ENCODE results near the gene DCTN1.
"Not testable (repeated sequence)": the region's sequence is repeated elsewhere in the genome, so short reads cannot be mapped to it uniquely, and the experiment has no call there.

Gene DCTN1

GRCh38 chr2:74345272-74345943, 34.7 kb downstream of the DCTN1 start:
- H3K9ac ChIP-seq (ENCODE audit: low read depth, low read length), result no peak overlapping the region
- no peaks in the 10 kb centered on the region for H3K4me1 ChIP-seq (ENCODE audit: control insufficient read depth, insufficient read depth, low read length)
- H3K36me3 ChIP-seq (ENCODE audit: control insufficient read depth, insufficient read depth, low read length), result no peaks in the 10 kb centered on the region
- no peaks in the 10 kb centered on the region for H3K9me3 ChIP-seq (ENCODE audit: control insufficient read depth, insufficient read depth, low read length)
- no peak overlapping the region for H3K4me3 ChIP-seq (ENCODE audit: low read depth, low read length)
- no peak overlapping the region for H3K27ac ChIP-seq (ENCODE audit: low read depth, low read length)
- H3K27me3 ChIP-seq (ENCODE audit: control insufficient read depth, insufficient read depth, low read length), result no peaks in the 10 kb centered on the region; the same call in 1 of the 2 replicates

- Histone ChIP-seq H3K36me3 (ENCODE audit: control insufficient read depth, insufficient read depth, low read length) (no peaks in the 10 kb centered on the region), H3K9ac (ENCODE audit: low read depth, low read length) (no peak within 1 kb of the TSS), H3K4me1 (ENCODE audit: control insufficient read depth, insufficient read depth, low read length) (no peaks in the 10 kb centered on the region), H3K9me3 (ENCODE audit: control insufficient read depth, insufficient read depth, low read length) (no peaks in the 10 kb centered on the region), H3K27me3 (ENCODE audit: control insufficient read depth, insufficient read depth, low read length) (no peaks in the 10 kb centered on the region; the same call in 1 of the 2 replicates), H3K27ac (ENCODE audit: low read depth, low read length) (no peak within 1 kb of the TSS), H3K4me3 (ENCODE audit: low read depth, low read length) (no peak within 1 kb of the TSS)
Observed at GRCh38 chr2:74343316-74343715, 36.8 kb downstream of the DCTN1 start, which contains the start of gene SLC4A5. SLC4A5 (minus strand) TSS chr2:74343416; CDS start chr2:74315023, 28,393 bp downstream.

- H3K27ac ChIP-seq (ENCODE audit: low read depth, low read length); H3K4me3 ChIP-seq (ENCODE audit: low read depth, low read length); H3K9me3 ChIP-seq (ENCODE audit: control insufficient read depth, insufficient read depth, low read length); H3K27me3 ChIP-seq (ENCODE audit: control insufficient read depth, insufficient read depth, low read length); H3K9ac ChIP-seq (ENCODE audit: low read depth, low read length); H3K36me3 ChIP-seq (ENCODE audit: control insufficient read depth, insufficient read depth, low read length); H3K4me1 ChIP-seq (ENCODE audit: control insufficient read depth, insufficient read depth, low read length): not testable (repeated sequence)
Observed at GRCh38 chr2:74336227-74336626, 43.9 kb downstream of the DCTN1 start.

GRCh38 chr2:74334931-74335333, 45.2 kb downstream of the DCTN1 start:
- Histone ChIP-seq H3K27ac (ENCODE audit: low read depth, low read length) (no peak overlapping the region), H3K4me1 (ENCODE audit: control insufficient read depth, insufficient read depth, low read length) (no peaks in the 10 kb centered on the region), H3K36me3 (ENCODE audit: control insufficient read depth, insufficient read depth, low read length) (no peaks in the 10 kb centered on the region), H3K9me3 (ENCODE audit: control insufficient read depth, insufficient read depth, low read length) (no peaks in the 10 kb centered on the region), H3K9ac (ENCODE audit: low read depth, low read length) (no peak overlapping the region), H3K27me3 (ENCODE audit: control insufficient read depth, insufficient read depth, low read length) (no peaks in the 10 kb centered on the region), H3K4me3 (ENCODE audit: low read depth, low read length) (no peak overlapping the region)

- Histone ChIP-seq H3K27me3 (ENCODE audit: control insufficient read depth, insufficient read depth, low read length) (no peaks in the 10 kb centered on the region), H3K27ac (ENCODE audit: low read depth, low read length) (no peak overlapping the region), H3K9ac (ENCODE audit: low read depth, low read length) (no peak overlapping the region)
Observed at GRCh38 chr2:74333896-74334586, 46.1 kb downstream of the DCTN1 start.

GRCh38 chr2:74333175-74333574, 46.9 kb downstream of the DCTN1 start:
- no peaks in the 10 kb centered on the region for H3K4me1 ChIP-seq (ENCODE audit: control insufficient read depth, insufficient read depth, low read length)
- no peaks in the 10 kb centered on the region for H3K27me3 ChIP-seq (ENCODE audit: control insufficient read depth, insufficient read depth, low read length)
- H3K27ac ChIP-seq (ENCODE audit: low read depth, low read length), result no peak overlapping the region
- H3K36me3 ChIP-seq (ENCODE audit: control insufficient read depth, insufficient read depth, low read length), result no peaks in the 10 kb centered on the region
- no peak overlapping the region for H3K4me3 ChIP-seq (ENCODE audit: low read depth, low read length)
- no peak overlapping the region for H3K9ac ChIP-seq (ENCODE audit: low read depth, low read length)
- no peaks in the 10 kb centered on the region for H3K9me3 ChIP-seq (ENCODE audit: control insufficient read depth, insufficient read depth, low read length)

More at GRCh38 chr2:74333896-74334586, 46.1 kb downstream of the DCTN1 start:
- H3K4me3 ChIP-seq (ENCODE audit: low read depth, low read length), result no peak overlapping the region
- H3K9me3 ChIP-seq (ENCODE audit: control insufficient read depth, insufficient read depth, low read length), result no peaks in the 10 kb centered on the region
- no peaks in the 10 kb centered on the region for H3K36me3 ChIP-seq (ENCODE audit: control insufficient read depth, insufficient read depth, low read length)
- H3K4me1 ChIP-seq (ENCODE audit: control insufficient read depth, insufficient read depth, low read length), result no peaks in the 10 kb centered on the region

- no peaks in the 10 kb centered on the region for H3K4me1 ChIP-seq (ENCODE audit: control insufficient read depth, insufficient read depth, low read length)
- H3K36me3 ChIP-seq (ENCODE audit: control insufficient read depth, insufficient read depth, low read length), result no peaks in the 10 kb centered on the region
- H3K27ac ChIP-seq (ENCODE audit: low read depth, low read length), result no peak overlapping the region
- H3K4me3 ChIP-seq (ENCODE audit: low read depth, low read length), result no peak overlapping the region
- no peak overlapping the region for H3K9ac ChIP-seq (ENCODE audit: low read depth, low read length)
- no peaks in the 10 kb centered on the region for H3K9me3 ChIP-seq (ENCODE audit: control insufficient read depth, insufficient read depth, low read length)
- no peaks in the 10 kb centered on the region for H3K27me3 ChIP-seq (ENCODE audit: control insufficient read depth, insufficient read depth, low read length)
Observed at GRCh38 chr2:74332550-74333174, 47.4 kb downstream of the DCTN1 start.

GRCh38 chr2:74328573-74328972, 51.5 kb downstream of the DCTN1 start:
- Histone ChIP-seq H3K27ac (ENCODE audit: low read depth, low read length) (no peak overlapping the region), H3K4me1 (ENCODE audit: control insufficient read depth, insufficient read depth, low read length) (no peaks in the 10 kb centered on the region), H3K9me3 (ENCODE audit: control insufficient read depth, insufficient read depth, low read length) (no peaks in the 10 kb centered on the region), H3K27me3 (ENCODE audit: control insufficient read depth, insufficient read depth, low read length) (no peaks in the 10 kb centered on the region), H3K4me3 (ENCODE audit: low read depth, low read length) (no peak overlapping the region), H3K36me3 (ENCODE audit: control insufficient read depth, insufficient read depth, low read length) (no peaks in the 10 kb centered on the region), H3K9ac (ENCODE audit: low read depth, low read length) (no peak overlapping the region)

GRCh38 chr2:74328074-74328473, 52.0 kb downstream of the DCTN1 start:
- no peaks in the 10 kb centered on the region for H3K9me3 ChIP-seq (ENCODE audit: control insufficient read depth, insufficient read depth, low read length)
- no peak overlapping the region for H3K4me3 ChIP-seq (ENCODE audit: low read depth, low read length)
- no peaks in the 10 kb centered on the region for H3K36me3 ChIP-seq (ENCODE audit: control insufficient read depth, insufficient read depth, low read length)
- H3K4me1 ChIP-seq (ENCODE audit: control insufficient read depth, insufficient read depth, low read length), result no peaks in the 10 kb centered on the region
- H3K27me3 ChIP-seq (ENCODE audit: control insufficient read depth, insufficient read depth, low read length), result no peaks in the 10 kb centered on the region
- H3K9ac ChIP-seq (ENCODE audit: low read depth, low read length), result no peak overlapping the region
- no peak overlapping the region for H3K27ac ChIP-seq (ENCODE audit: low read depth, low read length)

GRCh38 chr2:74327627-74328026, 52.5 kb downstream of the DCTN1 start:
- H3K9me3 ChIP-seq (ENCODE audit: control insufficient read depth, insufficient read depth, low read length), result no peaks in the 10 kb centered on the region
- H3K36me3 ChIP-seq (ENCODE audit: control insufficient read depth, insufficient read depth, low read length), result no peaks in the 10 kb centered on the region
- no peaks in the 10 kb centered on the region for H3K27me3 ChIP-seq (ENCODE audit: control insufficient read depth, insufficient read depth, low read length)
- H3K4me1 ChIP-seq (ENCODE audit: control insufficient read depth, insufficient read depth, low read length), result no peaks in the 10 kb centered on the region
- H3K9ac ChIP-seq (ENCODE audit: low read depth, low read length), result no peak overlapping the region
- H3K27ac ChIP-seq (ENCODE audit: low read depth, low read length), result no peak overlapping the region
- no peak overlapping the region for H3K4me3 ChIP-seq (ENCODE audit: low read depth, low read length)

- no peak overlapping the region for H3K27ac ChIP-seq (ENCODE audit: low read depth, low read length)
- H3K36me3 ChIP-seq (ENCODE audit: control insufficient read depth, insufficient read depth, low read length), result no peaks in the 10 kb centered on the region
- no peak overlapping the region for H3K4me3 ChIP-seq (ENCODE audit: low read depth, low read length)
- H3K27me3 ChIP-seq (ENCODE audit: control insufficient read depth, insufficient read depth, low read length), result no peaks in the 10 kb centered on the region
- H3K9ac ChIP-seq (ENCODE audit: low read depth, low read length), result no peak overlapping the region
- no peaks in the 10 kb centered on the region for H3K9me3 ChIP-seq (ENCODE audit: control insufficient read depth, insufficient read depth, low read length)
- H3K4me1 ChIP-seq (ENCODE audit: control insufficient read depth, insufficient read depth, low read length), result no peaks in the 10 kb centered on the region
Observed at GRCh38 chr2:74327199-74327598, 52.9 kb downstream of the DCTN1 start.
